Activated CD4-positive, alpha-beta T cell treated with anti-CD3 and anti-CD28 coated beads, Interleukin-2, Interleukin-4, amounts not matched to agents 100 ng/mL and 50 ng/mL, durations not matched to agents 16 hours and 8 hours (primary cell): ENCODE results near the gene GUCY1A2.

Source experiments
- DNase-seq: peaks from one replicate; pipeline ENCODE4 v3.0.0-alpha.2; 2020; ENCODE audit warnings: low spot score

Gene GUCY1A2

GRCh38 chr11:106998116-106998915 lies 20.0 kb downstream of the GUCY1A2 start:
- DNase-seq: no peak

- no peak for DNase-seq
Measured at GRCh38 chr11:106997227-106997626, 21.0 kb downstream of the GUCY1A2 start.

GRCh38 chr11:106996691-106997090 lies 21.6 kb downstream of the GUCY1A2 start:
- DNase-seq: no peak

GRCh38 chr11:106990331-106990730 lies 27.9 kb downstream of the GUCY1A2 start:
- no peak for DNase-seq

GRCh38 chr11:106989078-106989455 lies 29.2 kb downstream of the GUCY1A2 start:
- no peak for DNase-seq

- DNase-seq: no peak
Measured at GRCh38 chr11:106988151-106989077, 29.9 kb downstream of the GUCY1A2 start.

- DNase-seq: no peak
Measured at GRCh38 chr11:106986673-106987072, 31.6 kb downstream of the GUCY1A2 start.

GRCh38 chr11:106986261-106986660 lies 32.0 kb downstream of the GUCY1A2 start:
- DNase-seq: no peak

GRCh38 chr11:106983991-106984390 lies 34.3 kb downstream of the GUCY1A2 start:
- no peak for DNase-seq

GRCh38 chr11:106983261-106983660 lies 35.0 kb downstream of the GUCY1A2 start:
- no peak for DNase-seq

- no peak for DNase-seq
Measured at GRCh38 chr11:106974831-106975230, 43.4 kb downstream of the GUCY1A2 start.

GRCh38 chr11:106971864-106972263 lies 46.4 kb downstream of the GUCY1A2 start:
- DNase-seq: no peak

GRCh38 chr11:106969644-106970355 lies 48.5 kb downstream of the GUCY1A2 start:
- no peak for DNase-seq

GRCh38 chr11:106962995-106963394 lies 55.3 kb downstream of the GUCY1A2 start:
- no peak for DNase-seq

GRCh38 chr11:106961518-106961917 lies 56.8 kb downstream of the GUCY1A2 start:
- DNase-seq: no peak

- no peak for DNase-seq
Measured at GRCh38 chr11:106961048-106961447, 57.2 kb downstream of the GUCY1A2 start.

- DNase-seq: no peak
Measured at GRCh38 chr11:106959800-106960199, 58.5 kb downstream of the GUCY1A2 start.

GRCh38 chr11:106959386-106959785 lies 58.9 kb downstream of the GUCY1A2 start:
- DNase-seq: no peak

GRCh38 chr11:106958517-106959248 lies 59.6 kb downstream of the GUCY1A2 start:
- DNase-seq: no peak

GRCh38 chr11:106957030-106957482 lies 61.2 kb downstream of the GUCY1A2 start:
- no peak for DNase-seq

GRCh38 chr11:106950067-106950491 lies 68.2 kb downstream of the GUCY1A2 start:
- DNase-seq: no peak

- DNase-seq: no peak
Measured at GRCh38 chr11:106943089-106943488, 75.2 kb downstream of the GUCY1A2 start.
